HEK293 (cell line): ENCODE results near the gene TEX2.

ENCODE experiments used
- CTCF ChIA-PET: fragments of 350-600 bp; formaldehyde crosslinking; extraction: SDS; loops from one replicate; lab custom pipeline; 2021; ENCODE audit warnings: antibody characterized with exemption; lab: Yijun Ruan, JAX
- POLR2A ChIA-PET: fragments of 300-600 bp; formaldehyde crosslinking; extraction: SDS; loops from one replicate; lab custom pipeline; 2020; ENCODE audit warnings: antibody characterized with exemption, inconsistent platforms; lab: Yijun Ruan, JAX
- H3K27ac ChIP-seq: fragments of 200-500 bp; sonication (Bioruptor generic); 2 replicates; pipeline ENCODE4 v1.5.1; 2014; ENCODE audit warnings: low read depth, low read length, control low read depth, inconsistent platforms; ENCODE audit errors: extremely low read depth
- H3K36me3 ChIP-seq, 2 experiments: fragments of 200-500 bp in 1 of 2; sonication (Bioruptor generic) in 1 of 2; 1 replicate in 1 of 2; 2 replicates in 1 of 2; pipeline ENCODE4 v1.5.1; 2014 to 2017; ENCODE audit warnings: inconsistent platforms in 2 of 2, low read length in 2 of 2; ENCODE audit not compliant: control insufficient read depth in 2 of 2, insufficient read depth in 1 of 2
- H3K4me1 ChIP-seq: fragments of 200-500 bp; sonication (Bioruptor generic); 2 replicates; pipeline ENCODE4 v1.5.1; 2014; ENCODE audit warnings: mild to moderate bottlenecking, low read length, inconsistent platforms; ENCODE audit not compliant: control insufficient read depth, insufficient read depth
- H3K4me3 ChIP-seq: 2 replicates; pipeline ENCODE4 v1.5.1; 2011; ENCODE audit warnings: low read depth, mild to moderate bottlenecking, control low read depth, low read length, moderate library complexity
- H3K9me3 ChIP-seq: fragments of 200-500 bp; sonication (Bioruptor generic); 2 replicates; pipeline ENCODE4 v1.5.1; 2014; ENCODE audit warnings: low read depth, low read length, inconsistent platforms; ENCODE audit not compliant: control insufficient read depth, insufficient read depth
- BCL11A ChIP-seq: fragments of 450-650 bp; formaldehyde crosslinking; IDR thresholded peaks from 2 replicates; pipeline ENCODE4 v1.5.1; 2016; ENCODE audit warnings: low read depth, missing biosample characterization, missing genetic modification characterization
- BCL11B ChIP-seq: fragments of 450-650 bp; formaldehyde crosslinking; IDR thresholded peaks from 2 replicates; pipeline ENCODE4 v1.5.1; 2016; ENCODE audit warnings: low read depth, missing biosample characterization, missing genetic modification characterization
- CTCF ChIP-seq: fragments of 450-650 bp; formaldehyde crosslinking; IDR thresholded peaks from 2 replicates; pipeline ENCODE4 v1.5.1; 2016; ENCODE audit warnings: missing biosample characterization, missing genetic modification characterization
- GLIS2 ChIP-seq: fragments of 450-650 bp; formaldehyde crosslinking; IDR thresholded peaks from 2 replicates; pipeline ENCODE4 v1.5.1; 2016; ENCODE audit warnings: missing biosample characterization, missing genetic modification characterization
- HOXC10 ChIP-seq: sonication (generic); formaldehyde crosslinking; IDR thresholded peaks from 2 replicates; pipeline ENCODE4 v1.8.1; 2023; ENCODE audit warnings: mild to moderate bottlenecking, missing genetic modification reagents
- OSR2 ChIP-seq: fragments of 450-650 bp; formaldehyde crosslinking; IDR thresholded peaks from 2 replicates; pipeline ENCODE4 v1.5.1; 2016; ENCODE audit warnings: missing biosample characterization, missing genetic modification characterization
- PRDM6 ChIP-seq: fragments of 450-650 bp; formaldehyde crosslinking; IDR thresholded peaks from 2 replicates; pipeline ENCODE4 v1.5.1; 2017; ENCODE audit warnings: missing biosample characterization, missing genetic modification characterization
- RBAK ChIP-seq: fragments of 450-650 bp; formaldehyde crosslinking; IDR thresholded peaks from 2 replicates; pipeline ENCODE4 v1.5.1; 2016; ENCODE audit warnings: missing biosample characterization, missing genetic modification characterization
- SETDB1 ChIP-seq: IDR thresholded peaks from one replicate; pipeline ENCODE4 v1.6.1; 2017; ENCODE audit warnings: mild to moderate bottlenecking, low read length, moderate library complexity, mixed read lengths; ENCODE audit not compliant: insufficient read length
- TRIM28 ChIP-seq: IDR thresholded peaks from 2 replicates; pipeline ENCODE4 v1.6.1; 2011; ENCODE audit warnings: low read length, control low read depth, borderline replicate concordance
- ZBTB49 ChIP-seq: fragments of 450-650 bp; formaldehyde crosslinking; IDR thresholded peaks from 2 replicates; pipeline ENCODE4 v1.5.1; 2016; ENCODE audit warnings: missing biosample characterization, missing genetic modification characterization, low read depth
- ZBTB7A ChIP-seq: fragments of 450-650 bp; formaldehyde crosslinking; IDR thresholded peaks from 2 replicates; pipeline ENCODE4 v1.5.1; 2016; ENCODE audit warnings: low read depth, missing biosample characterization, missing genetic modification characterization
- ZFP3 ChIP-seq: fragments of 450-650 bp; formaldehyde crosslinking; IDR thresholded peaks from 2 replicates; pipeline ENCODE4 v1.5.1; 2016; ENCODE audit warnings: low read depth, missing biosample characterization, missing genetic modification characterization
- ZFP37 ChIP-seq: fragments of 450-650 bp; formaldehyde crosslinking; IDR thresholded peaks from 2 replicates; pipeline ENCODE4 v1.5.1; 2016; ENCODE audit warnings: missing biosample characterization, missing genetic modification characterization
- ZIC2 ChIP-seq: fragments of 450-650 bp; formaldehyde crosslinking; IDR thresholded peaks from 2 replicates; pipeline ENCODE4 v1.5.1; 2016; ENCODE audit warnings: missing biosample characterization, missing genetic modification characterization
- ZNF112 ChIP-seq: fragments of 450-650 bp; formaldehyde crosslinking; IDR thresholded peaks from 2 replicates; pipeline ENCODE4 v1.5.0; 2017; ENCODE audit warnings: missing biosample characterization, missing genetic modification characterization
- ZNF140 ChIP-seq: fragments of 450-650 bp; formaldehyde crosslinking; IDR thresholded peaks from 2 replicates; pipeline ENCODE4 v1.5.1; 2016; ENCODE audit warnings: missing biosample characterization, missing genetic modification characterization
- ZNF148 ChIP-seq: fragments of 450-650 bp; formaldehyde crosslinking; IDR thresholded peaks from 2 replicates; pipeline ENCODE4 v1.5.0; 2017; ENCODE audit warnings: missing biosample characterization, missing genetic modification characterization, borderline replicate concordance
- ZNF2 ChIP-seq: fragments of 450-650 bp; formaldehyde crosslinking; IDR thresholded peaks from 2 replicates; pipeline ENCODE4 v1.5.1; 2016; ENCODE audit warnings: missing biosample characterization, missing genetic modification characterization
- ZNF23 ChIP-seq: fragments of 450-650 bp; formaldehyde crosslinking; IDR thresholded peaks from 2 replicates; pipeline ENCODE4 v1.5.1; 2016; ENCODE audit warnings: missing biosample characterization, missing genetic modification characterization, borderline replicate concordance
- ZNF26 ChIP-seq: fragments of 450-650 bp; formaldehyde crosslinking; IDR thresholded peaks from 2 replicates; pipeline ENCODE4 v1.5.1; 2016; ENCODE audit warnings: missing biosample characterization, missing genetic modification characterization
- ZNF311 ChIP-seq: fragments of 450-650 bp; formaldehyde crosslinking; IDR thresholded peaks from 2 replicates; pipeline ENCODE4 v1.5.1; 2017; ENCODE audit warnings: missing biosample characterization, missing genetic modification characterization, borderline replicate concordance
- ZNF350 ChIP-seq: fragments of 450-650 bp; formaldehyde crosslinking; IDR thresholded peaks from 2 replicates; pipeline ENCODE4 v1.5.0; 2017; ENCODE audit warnings: missing biosample characterization, mild to moderate bottlenecking, missing genetic modification characterization
- ZNF354C ChIP-seq: fragments of 450-650 bp; formaldehyde crosslinking; IDR thresholded peaks from 2 replicates; pipeline ENCODE4 v1.5.1; 2016; ENCODE audit warnings: missing biosample characterization, missing genetic modification characterization, low read depth, borderline replicate concordance
- ZNF426 ChIP-seq: fragments of 450-650 bp; formaldehyde crosslinking; IDR thresholded peaks from 2 replicates; pipeline ENCODE4 v1.5.1; 2017; ENCODE audit warnings: missing biosample characterization, missing genetic modification characterization, mild to moderate bottlenecking, inconsistent platforms, moderate library complexity
- ZNF510 ChIP-seq: fragments of 450-650 bp; formaldehyde crosslinking; IDR thresholded peaks from 2 replicates; pipeline ENCODE4 v1.5.1; 2018; ENCODE audit warnings: mild to moderate bottlenecking, missing genetic modification characterization, missing biosample characterization; ENCODE audit not compliant: insufficient replicate concordance
- ZNF600 ChIP-seq: fragments of 450-650 bp; formaldehyde crosslinking; IDR thresholded peaks from 2 replicates; pipeline ENCODE4 v1.5.1; 2016; ENCODE audit warnings: missing biosample characterization, missing genetic modification characterization
- ZNF621 ChIP-seq: fragments of 450-650 bp; formaldehyde crosslinking; IDR thresholded peaks from 2 replicates; pipeline ENCODE4 v1.5.1; 2017; ENCODE audit warnings: missing biosample characterization, missing genetic modification characterization
- ZNF654 ChIP-seq: fragments of 450-650 bp; formaldehyde crosslinking; IDR thresholded peaks from 2 replicates; pipeline ENCODE4 v1.5.1; 2016; ENCODE audit warnings: low read depth, missing biosample characterization, missing genetic modification characterization
- ZNF677 ChIP-seq: fragments of 450-650 bp; IDR thresholded peaks from 2 replicates; pipeline ENCODE4 v1.5.0; 2018; ENCODE audit warnings: missing biosample characterization, mild to moderate bottlenecking, missing genetic modification characterization, moderate library complexity

TEX2 gene

GRCh38 chr17:64291268-64291851, 28.3 kb upstream of the TEX2 start:
- POLR2A ChIA-PET, result interaction anchor here (1.8 kb wide), 1 partner anchor 145 kb away, joined by 4 read pairs; no protein-coding TSS in a partner anchor
- Histone ChIP-seq H3K27ac (no peak overlapping the region), H3K4me3 (no peak overlapping the region), H3K4me1 (no peaks in the 10 kb centered on the region), H3K36me3 (no peaks in the 10 kb centered on the region), H3K9me3 (no peaks in the 10 kb centered on the region)
- CTCF ChIA-PET, result interaction anchor here (0.6 to 3.5 kb wide), 21 partner anchors 9 to 784 kb away, joined by 3 to 17 read pairs (median 4); partner anchors contain the start of gene GH1
- no peak for TF ChIP-seq ZNF140 (tag by site-specific recombination)
- TF ChIP-seq ZNF2, result no peak
- TF ChIP-seq GLIS2 (tag by site-specific recombination), result no peak
- TF ChIP-seq SETDB1, result peak; percentile 82
- TF ChIP-seq HOXC10 (CRISPR knock-in tag), result no peak
- TF ChIP-seq ZNF654, result peak; percentile 49
- no peak for TF ChIP-seq ZNF26 (tag by site-specific recombination)
- no peak for TF ChIP-seq ZNF112 (tag by site-specific recombination)
- TF ChIP-seq ZNF350 (tag by site-specific recombination), result no peak
- no peak for TF ChIP-seq OSR2 (tag by site-specific recombination)
- peak; percentile 95 for TF ChIP-seq ZNF677 (tag by site-specific recombination)
- TF ChIP-seq ZNF621 (tag by site-specific recombination), result no peak
- TF ChIP-seq ZNF148 (tag by site-specific recombination), result no peak
- TF ChIP-seq ZFP37 (tag by site-specific recombination), result no peak
- no peak for TF ChIP-seq BCL11A (tag by site-specific recombination)
- no peak for TF ChIP-seq PRDM6 (tag by site-specific recombination)
- no peak for TF ChIP-seq ZNF23 (tag by site-specific recombination)
- no peak for TF ChIP-seq BCL11B
- TF ChIP-seq CTCF (tag by site-specific recombination), result no peak
- no peak for TF ChIP-seq ZBTB49 (tag by site-specific recombination)
- TF ChIP-seq ZIC2 (tag by site-specific recombination), result no peak
- TF ChIP-seq RBAK (tag by site-specific recombination), result no peak
- TF ChIP-seq ZBTB7A, result no peak
- no peak for TF ChIP-seq ZFP3 (tag by site-specific recombination)
- TF ChIP-seq ZNF354C (tag by site-specific recombination), result no peak
- TF ChIP-seq TRIM28, result peak; percentile 80; the same call in 1 of the 2 replicates
- no peak for TF ChIP-seq ZNF311 (tag by site-specific recombination)
- TF ChIP-seq ZNF600 (tag by site-specific recombination), result no peak
- TF ChIP-seq ZNF426 (tag by site-specific recombination), result no peak
- TF ChIP-seq ZNF510 (tag by site-specific recombination), result no peak
